GM21737 (cell line): ENCODE data around the gene SEBOX.
"Not testable (repeated sequence)": the region's sequence is repeated elsewhere in the genome, so short reads cannot be mapped to it uniquely, and the experiment has no call there.

Experiments
- ATAC-seq: cut with Tn5 transposase; IDR thresholded peaks from one replicate; pipeline ENCODE4 v1.9.1; 2021; ENCODE audit warnings: mild to moderate bottlenecking, moderate library complexity; ENCODE audit not compliant: unreplicated experiment

Gene SEBOX

DNA sequence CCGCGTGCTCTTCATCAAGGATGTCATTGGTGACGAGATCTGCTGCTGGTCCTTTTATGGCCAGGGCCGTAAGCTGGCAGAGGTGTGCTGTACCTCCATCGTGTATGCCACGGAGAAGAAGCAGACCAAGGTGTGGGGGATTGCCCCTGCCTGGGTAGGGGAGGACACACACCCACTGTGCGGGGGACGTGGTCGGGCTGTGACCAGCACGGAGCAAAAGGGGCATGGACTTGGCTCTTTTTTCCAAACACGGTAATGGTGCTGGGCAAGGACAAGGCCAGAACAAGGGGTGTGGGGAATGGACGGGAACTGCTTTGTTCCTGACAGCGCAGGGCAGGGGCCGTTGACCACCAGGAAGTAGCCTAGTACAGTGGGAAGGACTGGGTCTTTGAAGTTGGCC, 22.7 kb downstream of the SEBOX start:
- ATAC-seq = no peak

DNA sequence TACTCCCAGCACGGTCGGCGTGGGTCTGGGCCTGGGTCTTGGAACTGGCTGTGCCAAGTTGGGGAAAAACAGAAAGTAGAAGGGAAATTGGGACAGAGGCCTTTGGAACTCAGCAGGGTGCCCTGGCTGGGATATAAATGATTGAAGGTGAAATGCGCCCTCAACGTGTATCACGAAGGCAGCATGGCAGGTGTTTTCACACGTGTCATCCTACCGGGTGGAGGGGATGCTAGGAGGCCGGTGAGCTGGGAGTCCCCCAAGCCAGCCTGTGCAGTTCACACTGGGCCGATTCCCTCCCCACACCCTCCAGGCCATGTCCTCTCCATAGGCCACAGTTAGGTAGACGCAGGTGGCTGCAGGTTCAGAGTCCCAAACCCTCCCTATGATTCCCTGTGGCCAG, 23.5 kb downstream of the SEBOX start:
- no peak for ATAC-seq

DNA sequence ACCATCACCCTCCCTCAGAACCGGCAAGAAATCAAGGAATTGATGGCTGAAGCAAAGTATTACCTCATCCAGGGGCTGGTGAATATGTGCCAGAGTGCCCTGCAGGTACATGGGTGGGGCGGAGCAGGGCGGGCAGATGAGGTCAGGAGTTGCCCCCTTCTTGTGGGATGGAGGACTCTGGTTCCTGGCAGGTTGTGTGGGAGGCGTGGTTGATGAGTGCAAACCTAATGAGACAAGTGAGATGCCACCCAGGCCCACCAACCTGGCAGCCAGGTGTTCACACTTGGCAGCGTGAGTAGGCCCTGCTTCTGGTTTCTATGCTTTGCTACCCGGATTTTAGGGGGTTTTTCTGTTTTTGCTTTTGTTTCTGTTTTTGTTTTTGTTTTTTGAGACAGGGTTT, 24.6 kb downstream of the SEBOX start:
- no peak for ATAC-seq

DNA sequence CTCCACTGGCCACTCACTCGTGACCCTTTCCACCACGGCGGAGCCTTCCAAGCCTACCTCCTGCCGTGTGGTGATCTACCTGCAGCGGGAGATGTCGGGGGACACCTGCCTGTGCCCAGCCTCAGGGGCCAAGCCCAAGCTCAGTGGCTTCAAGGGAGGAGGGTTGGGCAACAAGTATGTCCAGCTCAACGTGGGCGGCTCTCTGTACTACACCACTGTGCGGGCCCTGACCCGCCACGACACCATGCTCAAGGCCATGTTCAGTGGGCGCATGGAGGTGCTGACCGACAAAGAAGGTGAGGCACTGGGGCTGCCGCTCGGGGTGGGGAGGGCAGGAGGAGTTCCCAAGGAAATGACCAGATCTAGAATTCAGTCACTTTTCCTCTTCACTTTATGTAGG, 25.6 kb downstream of the SEBOX start:
- ATAC-seq = no peak

DNA sequence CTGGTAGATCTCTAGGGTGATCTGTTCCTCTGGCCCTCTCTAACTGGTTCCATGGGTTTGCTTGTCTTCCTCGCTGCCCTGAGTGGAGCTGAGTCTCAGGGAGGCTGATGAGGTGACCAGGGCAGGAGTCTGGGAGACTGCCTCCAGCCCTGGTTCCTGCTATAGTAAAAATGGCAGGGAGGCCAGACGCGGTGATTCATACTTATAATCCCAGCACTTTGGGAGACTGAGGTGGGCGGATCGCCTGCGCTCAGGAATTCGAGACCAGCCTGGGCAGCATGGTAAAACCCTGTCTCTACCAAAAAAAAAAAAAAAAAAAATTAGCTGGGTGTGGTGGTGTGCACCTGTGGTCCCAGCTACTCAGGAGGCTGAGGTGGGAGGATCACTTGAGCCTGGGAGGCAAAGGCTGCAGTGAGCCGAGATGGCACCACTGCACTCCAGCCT, 26.2 kb downstream of the SEBOX start:
- not testable (repeated sequence) for ATAC-seq

DNA sequence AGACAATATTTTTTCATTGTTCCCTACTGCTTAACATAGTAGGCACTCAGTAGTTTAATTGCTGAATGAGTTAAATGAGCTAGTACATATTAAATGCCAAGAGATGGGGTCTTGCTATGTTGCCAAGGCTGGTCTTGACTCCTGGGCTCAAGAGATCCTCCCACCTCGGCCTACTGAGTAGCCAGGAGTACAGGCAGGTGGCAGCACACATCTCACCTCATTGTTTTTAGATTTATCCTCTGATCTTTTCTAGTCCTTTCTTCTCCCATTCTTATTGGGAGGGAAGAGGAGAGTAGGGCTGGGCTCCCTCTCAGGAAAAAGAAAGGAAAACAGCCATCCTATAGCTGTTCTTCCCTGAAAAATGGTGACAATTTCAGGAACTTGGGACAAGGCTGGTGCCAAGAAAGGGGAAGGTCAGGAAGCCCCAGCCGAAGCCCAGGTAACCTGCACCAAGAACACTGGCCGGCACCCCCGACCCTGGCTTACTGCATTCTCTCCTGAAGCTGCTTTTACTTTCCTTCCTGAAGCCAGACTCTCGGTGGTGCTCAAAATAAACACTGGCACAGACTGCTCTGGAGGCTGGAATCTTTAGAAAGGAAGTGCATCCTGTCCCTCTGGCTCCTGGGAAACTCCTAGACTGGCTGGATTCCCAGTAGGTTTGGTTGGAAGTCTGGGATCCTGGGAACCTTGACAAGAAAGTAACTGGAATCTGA, 26.8 kb downstream of the SEBOX start:
- ATAC-seq = no peak

- no peak for ATAC-seq
Observed at GRCh38 chr17:28335959-28336871, 28.8 kb downstream of the SEBOX start.

DNA sequence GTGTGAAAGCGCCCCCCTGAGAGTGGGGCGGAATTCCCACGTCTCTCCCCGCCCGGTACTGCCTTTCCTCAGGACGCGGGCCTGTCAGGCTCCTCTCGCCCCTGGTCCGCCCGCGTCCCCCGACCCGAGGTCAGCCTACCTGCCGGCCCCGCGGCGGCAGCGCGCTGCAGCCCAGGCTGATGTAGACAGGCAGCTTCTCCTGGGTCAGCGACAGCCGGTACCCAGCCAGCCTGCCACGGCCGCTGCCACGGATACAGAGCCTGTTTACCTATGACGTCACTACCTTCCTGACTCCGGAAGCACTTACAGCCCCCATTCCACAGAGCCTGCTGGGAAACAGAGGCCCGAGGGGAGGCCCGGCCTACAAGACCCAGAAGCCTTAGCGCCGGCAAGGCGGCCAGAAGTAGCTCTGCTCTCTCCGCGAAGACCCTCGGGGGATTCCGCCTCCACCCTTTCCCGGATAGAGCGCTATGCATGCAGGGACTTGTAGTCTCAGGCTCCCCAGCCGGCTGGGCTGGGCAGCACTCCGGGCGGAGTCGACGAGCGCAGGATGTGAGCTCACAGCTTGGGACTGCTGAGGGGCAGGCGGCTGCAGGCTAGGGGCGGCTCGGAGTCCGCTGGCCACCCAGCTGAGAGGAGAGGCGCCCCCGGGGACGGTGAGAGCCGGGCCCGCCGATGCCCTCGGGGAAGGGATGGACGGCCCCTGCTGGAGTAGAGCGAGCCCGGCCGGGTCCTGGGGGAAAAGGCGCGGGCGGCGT, 29.6 kb downstream of the SEBOX start, which contains the start of the genes IFT20 and TNFAIP1:
Gene IFT20, minus strand, starts transcription at position 272 of the 758 bp plus-strand sequence. CDS start 3,487 bp downstream, outside the sequence.
Gene TNFAIP1, plus strand, starts transcription at position 561 of the 758 bp plus-strand sequence. CDS start 3,761 bp downstream, outside the sequence.
- ATAC-seq = peak; percentile 96

DNA sequence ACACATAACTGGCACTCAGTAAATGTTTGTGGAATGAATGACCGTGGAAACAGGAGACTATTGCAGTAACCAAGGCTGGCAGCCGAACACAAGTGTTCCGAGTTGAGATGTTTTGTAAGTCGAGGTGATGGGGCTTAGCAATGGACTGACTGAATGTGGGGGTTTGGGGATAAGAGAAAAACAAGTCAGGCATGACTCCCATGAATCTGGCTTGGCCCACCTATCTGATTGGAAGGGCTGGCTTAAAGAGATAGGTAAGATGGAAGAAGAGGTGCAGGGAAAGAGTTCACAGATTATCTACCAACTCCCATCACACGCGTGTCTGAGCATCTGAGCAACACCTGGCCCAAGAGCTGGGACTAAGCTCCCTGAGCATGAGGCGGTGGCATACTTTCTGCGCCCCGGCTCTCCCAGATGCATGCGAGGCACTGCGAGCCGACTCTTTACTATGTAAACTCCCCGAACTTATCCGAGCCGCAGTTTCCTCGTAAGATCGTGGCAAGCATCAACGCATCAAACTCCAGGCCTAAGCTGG, 30.3 kb downstream of the SEBOX start:
- no peak for ATAC-seq

GRCh38 chr17:28334171-28334570, 30.8 kb downstream of the SEBOX start:
- no peak for ATAC-seq

GRCh38 chr17:28333083-28333746, 31.8 kb downstream of the SEBOX start:
- ATAC-seq = no peak

GRCh38 chr17:28331891-28332420, 33.0 kb downstream of the SEBOX start:
- ATAC-seq = no peak

GRCh38 chr17:28330671-28331070, 34.3 kb downstream of the SEBOX start:
- ATAC-seq = no peak

DNA sequence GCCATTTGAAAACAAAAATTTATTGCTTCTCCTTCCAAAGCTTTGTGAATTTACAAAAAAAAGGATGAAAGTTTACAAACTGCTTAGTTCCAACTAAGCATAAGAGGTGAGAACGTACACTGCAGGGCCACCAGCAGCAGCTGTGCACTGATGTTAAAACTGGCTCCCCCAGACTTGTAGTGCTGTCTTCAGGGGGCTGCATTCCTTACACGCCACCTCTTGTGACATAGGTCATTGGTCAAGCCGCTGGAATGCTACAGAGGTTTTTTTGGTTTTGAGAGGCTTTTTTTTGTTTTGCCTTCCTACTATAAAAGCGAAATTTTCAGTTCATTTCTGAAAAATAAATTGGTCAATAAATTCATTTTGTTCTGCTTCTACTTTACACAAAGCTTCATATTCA, 36.7 kb downstream of the SEBOX start:
- no peak for ATAC-seq

DNA sequence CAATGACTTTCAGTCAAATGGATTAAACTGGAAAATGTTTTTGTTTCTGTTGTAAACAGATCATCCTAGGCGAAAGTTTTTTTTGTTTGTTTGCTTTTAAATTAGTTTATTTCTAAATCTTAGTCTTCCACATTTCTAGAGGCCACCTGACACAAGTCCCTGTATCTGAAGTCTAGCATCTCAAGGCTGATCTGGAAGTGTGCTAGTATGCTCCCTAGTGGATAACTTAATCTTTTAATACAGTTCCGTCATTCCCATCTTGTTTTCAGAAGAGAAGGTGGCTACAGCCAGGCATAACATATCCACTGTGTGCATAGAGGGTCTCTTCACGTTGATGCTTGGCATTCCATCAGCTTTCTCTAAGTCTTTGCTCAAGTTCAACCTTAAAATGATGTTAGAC, 37.3 kb downstream of the SEBOX start:
- ATAC-seq = no peak

DNA sequence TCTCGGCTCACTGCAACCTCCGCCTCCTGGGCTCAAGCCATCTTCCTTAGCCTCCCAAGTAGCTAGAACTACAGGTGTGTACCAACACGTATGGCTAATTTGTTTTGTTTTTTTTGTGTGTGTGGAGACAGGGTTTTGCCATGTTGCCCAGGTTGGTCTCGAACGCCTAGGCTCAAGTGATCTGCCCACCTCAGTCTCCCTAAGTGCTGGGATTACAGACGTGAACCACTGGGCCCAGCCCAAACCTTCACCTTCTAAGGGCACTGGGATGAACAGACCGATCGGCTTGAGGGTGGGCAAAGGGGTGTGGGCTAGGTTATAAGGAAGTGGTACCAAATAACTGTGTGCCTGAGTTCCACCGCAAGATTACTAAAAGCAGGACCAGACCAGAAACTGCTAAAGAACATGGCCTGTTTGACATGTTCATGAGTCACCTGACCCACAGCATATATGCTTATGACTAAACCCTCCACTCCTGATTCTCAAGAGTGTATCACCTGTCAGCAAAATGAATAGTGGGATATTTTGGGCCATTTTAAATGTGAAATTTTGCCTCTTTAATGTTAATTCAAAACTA, 37.9 kb downstream of the SEBOX start:
- no peak for ATAC-seq

DNA sequence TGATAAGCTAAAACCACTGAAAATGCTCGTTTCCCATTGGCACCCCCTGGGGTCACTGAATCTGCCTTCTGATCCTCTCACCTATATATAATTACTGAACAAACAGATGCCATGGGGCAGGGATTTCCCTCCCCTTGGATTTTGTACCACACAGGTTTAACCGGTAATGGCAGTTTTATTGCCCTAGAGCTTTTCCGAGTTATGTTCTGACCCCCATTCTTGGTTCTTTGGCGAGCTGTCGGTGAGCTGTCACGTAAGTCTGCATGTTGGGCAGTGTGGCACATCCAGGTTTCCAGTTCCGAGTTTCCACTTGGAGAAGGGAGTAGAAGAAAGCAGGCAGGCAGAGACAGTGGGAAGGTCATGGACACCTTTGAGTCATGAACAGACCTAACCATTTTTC, 38.9 kb downstream of the SEBOX start:
- ATAC-seq = no peak

DNA sequence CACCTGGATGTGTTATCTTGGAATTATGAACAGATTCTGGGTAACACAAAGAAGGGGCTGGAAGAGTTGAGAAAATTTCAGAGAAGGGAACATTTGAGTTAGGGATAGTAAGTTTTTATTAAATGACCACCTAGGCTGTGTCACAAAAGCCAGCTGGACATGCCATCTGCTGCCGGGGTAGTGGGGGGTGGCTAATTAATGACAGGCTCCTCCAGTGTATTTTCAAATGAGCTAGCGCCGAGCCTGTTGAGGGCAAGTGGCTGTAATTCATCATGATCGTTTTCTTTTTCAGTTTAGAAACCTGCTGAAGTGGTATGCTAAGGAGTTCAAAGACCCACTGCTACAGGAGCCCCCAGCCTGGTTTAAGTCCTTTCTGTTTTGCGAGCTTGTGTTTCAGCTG, 39.8 kb downstream of the SEBOX start:
- ATAC-seq = no peak

DNA sequence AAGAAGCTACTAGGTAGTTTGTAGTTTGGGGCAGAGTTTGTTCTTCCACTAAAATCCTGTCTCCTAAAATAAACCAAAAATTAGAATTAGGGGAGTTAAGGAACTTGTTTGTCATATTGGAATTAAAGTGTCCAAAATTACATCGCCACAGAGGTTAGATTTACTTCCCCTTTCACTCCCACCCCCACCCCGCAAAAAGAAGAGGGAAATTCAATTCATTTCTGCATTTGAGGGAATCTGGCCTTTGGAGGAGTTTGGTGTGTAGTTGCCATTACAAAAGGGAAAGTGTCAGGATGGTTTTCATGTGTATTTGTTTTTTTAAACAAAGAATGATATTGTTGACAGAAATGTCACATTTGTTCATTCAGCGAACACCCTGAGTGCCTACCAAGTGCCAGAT, 40.2 kb downstream of the SEBOX start:
- no peak for ATAC-seq

DNA sequence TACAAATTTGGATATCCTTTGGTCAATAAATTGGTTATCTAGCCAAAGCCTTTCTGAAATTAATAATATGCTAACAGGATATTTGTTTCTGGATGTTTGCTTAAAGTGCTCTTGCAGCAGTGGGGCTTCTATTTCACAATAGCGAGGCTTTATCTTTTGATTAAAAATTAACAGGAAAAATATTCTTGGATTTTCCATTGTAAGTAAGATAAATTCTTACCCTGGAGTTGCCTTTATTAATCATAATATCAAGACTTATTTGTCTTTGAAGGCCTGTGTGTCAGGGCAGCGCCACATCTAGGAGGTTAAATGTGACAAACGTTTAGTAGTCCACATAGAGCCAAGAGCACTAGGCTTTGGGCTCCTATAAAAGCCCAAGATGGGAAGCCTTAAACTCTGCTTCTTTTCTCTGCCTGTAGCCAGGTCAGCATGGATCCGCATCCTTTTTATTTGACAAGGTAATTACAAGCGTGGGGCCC, 40.7 kb downstream of the SEBOX start:
- no peak for ATAC-seq
